ENCODE results near the gene TCAP.

DNA sequence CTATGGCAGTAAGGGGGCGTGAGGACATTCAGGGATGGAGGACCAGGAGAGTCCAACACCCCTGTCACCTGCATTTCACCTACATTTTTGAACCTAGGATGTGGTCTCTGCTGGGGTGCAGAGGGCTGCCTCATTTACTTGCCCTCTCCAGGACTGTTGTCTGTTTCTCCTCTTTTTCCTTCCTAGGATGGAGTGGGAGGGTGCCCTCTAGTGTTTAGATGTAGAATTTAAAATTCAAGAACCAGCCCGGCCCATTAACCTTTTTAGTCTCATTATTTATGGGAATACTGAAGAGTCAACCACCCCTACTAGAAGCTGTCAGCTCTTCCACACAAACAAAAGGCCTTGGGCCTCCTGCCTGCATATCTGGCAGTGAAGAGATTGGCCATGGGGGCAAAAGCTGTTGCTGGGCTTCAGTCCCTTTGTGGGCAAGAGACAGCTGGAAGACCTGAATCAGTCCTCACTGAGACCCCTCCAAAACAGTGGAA, 30.7 kb upstream of the TCAP start:
- TF ChIP-seq CTCF (optimal IDR thresholded peaks at IDR 0.05 in 1 of 3, IDR thresholded peaks at IDR 0.05 in 1 of 3, conservative IDR thresholded peaks at IDR 0.05 in 1 of 3; ENCODE audit: extremely low read depth in 1 of 3, insufficient read depth in 2 of 3, low read length in 3 of 3): peak; percentile 52 to 71 (median 66)
- TF ChIP-seq EZH2 (IDR thresholded peaks at IDR 0.05; ENCODE audit: low read length): no peak

Data from keratinocyte (primary cell).